ENCODE measurements around the gene CEP290.
"Not testable (repeated sequence)": the region's sequence is repeated elsewhere in the genome, so short reads cannot be mapped to it uniquely, and the experiment has no call there.

Gene CEP290

GRCh38 chr12:88144037-88144436, 2.1 kb upstream of the CEP290 start:
- no peak for DNase-seq

DNA sequence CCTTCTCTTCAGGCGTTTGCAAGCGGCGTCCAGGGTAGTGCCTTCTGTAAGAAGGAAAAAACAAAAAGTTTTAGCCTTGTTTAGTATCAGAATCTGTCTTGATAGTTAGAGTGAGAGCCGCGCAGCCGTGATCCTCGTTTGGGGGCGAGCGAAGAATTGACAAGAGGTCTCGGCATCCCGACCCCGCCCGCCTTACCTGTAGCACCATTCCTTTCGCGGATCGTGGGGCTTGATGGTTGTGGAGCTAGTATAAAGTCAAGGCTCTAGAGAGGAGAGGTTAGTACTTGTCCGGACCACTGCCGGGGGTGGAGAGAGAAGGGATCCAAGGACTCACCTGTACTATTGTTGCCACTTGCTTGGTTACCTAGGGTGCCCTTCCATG, 713 bp upstream of the CEP290 start:
- DNase-seq: peak; percentile 24

GRCh38 chr12:88141425-88141773, 489 bp downstream of the CEP290 start:
- DNase-seq: no peak

GRCh38 chr12:88139711-88140110, 2.2 kb downstream of the CEP290 start:
- DNase-seq: not testable (repeated sequence)

DNA sequence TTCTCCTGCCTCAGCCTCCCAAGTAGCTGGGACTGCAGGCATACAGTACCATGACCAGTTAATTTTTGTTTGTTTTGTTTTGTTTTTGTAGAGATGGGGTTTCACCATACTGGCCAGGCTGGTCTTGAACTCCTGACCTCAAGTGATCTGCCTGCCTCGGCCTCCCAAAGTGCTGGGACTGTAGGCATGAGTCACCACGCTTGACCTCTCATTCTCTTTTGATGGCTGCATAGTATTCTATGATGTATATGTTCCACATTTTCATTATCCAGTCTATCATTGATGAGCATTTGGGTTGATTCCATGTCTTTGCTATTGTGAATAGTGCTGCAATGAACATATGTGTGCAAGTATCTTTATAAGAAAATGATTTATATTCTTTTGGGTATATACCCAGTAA, 8.7 kb downstream of the CEP290 start:
- DNase-seq: not testable (repeated sequence)

GRCh38 chr12:88132392-88132791, 9.5 kb downstream of the CEP290 start:
- no peak for DNase-seq

- DNase-seq: no peak
These were observed 14.0 kb downstream of the CEP290 start for GRCh38 chr12:88127855-88128254.

DNA sequence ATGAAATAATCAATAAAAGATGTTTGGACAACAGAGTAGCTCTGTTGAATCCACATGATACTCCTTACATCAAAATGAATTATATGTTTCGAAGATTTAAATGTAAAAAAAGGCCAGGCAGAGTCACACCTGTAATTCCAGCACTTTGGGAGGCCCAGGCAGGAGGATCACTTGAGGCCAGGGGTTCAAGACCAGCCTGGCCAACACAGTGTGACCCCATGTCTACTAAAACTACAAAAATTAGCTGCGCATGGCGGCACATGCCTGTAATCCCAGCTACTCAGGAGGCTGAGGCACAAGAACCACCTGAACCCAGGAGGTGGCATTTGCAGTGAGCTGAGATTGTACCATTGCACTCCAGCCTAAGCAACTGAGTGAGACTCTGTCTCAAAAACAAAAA, 14.8 kb downstream of the CEP290 start:
- DNase-seq: no peak

GRCh38 chr12:88122666-88123065, 19.2 kb downstream of the CEP290 start:
- no peak for DNase-seq

DNA sequence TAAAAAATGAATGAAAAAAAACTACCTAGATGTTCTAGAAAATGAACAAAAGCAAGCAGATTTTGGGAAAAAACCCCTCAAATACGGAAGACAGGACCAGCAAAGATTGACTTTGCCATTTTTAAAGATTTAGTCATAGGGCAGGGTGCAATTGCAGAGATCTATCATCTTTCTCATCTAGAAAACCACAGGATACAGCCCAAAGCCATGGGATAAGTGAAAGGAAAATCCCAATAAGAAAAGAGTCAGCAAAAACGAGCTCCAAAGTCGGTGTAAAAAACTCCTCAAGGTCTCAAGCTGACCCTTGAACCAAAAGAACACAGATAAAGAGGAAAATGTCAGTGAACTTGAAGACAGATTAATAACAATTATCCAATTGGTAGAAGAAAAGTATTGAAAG, 28.0 kb downstream of the CEP290 start:
- no peak for DNase-seq

DNA sequence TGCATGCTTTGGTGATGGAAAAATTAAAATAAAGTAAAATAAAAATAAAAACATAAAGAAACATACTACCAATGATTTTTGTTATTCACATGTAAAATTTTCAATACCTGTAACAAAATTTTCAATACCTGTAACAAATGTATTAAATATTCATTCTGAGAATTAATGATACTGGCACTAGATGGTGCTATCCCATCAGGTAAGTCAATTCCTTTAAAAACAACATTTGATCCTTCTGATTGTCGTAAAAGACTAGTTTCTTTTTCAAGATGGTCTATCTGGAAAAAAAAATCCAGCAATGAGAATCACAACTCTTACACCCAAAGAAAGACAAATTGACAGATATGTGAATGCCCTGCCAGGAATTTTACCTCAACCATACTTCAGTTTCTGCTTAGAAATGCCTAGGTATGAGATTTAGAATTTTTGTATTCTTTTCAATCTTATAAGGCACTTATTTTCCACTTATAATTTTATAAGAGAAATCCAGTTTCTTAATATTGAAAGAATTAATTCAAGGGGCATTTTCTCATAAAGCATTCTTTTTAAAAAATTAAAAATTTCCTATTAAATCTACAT, 30.7 kb downstream of the CEP290 start:
- peak; percentile 31 for DNase-seq

DNA sequence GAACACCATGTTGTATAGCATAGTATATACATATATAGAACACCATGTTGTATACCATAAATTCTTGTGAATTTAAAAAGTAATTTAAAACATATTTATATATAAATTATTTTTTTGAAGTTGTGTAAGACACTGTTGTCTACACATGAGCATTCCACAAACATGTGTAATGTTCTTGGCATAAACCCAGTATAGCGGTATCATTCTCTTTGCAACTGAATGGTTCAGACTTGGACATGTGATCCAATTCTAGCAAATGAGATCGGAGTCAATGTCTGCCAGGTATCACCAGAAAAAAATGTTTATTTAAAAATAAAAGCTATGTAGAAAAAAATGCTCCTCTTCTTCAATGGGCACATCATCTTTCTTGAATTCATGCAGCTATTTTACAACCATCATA, 33.9 kb downstream of the CEP290 start:
- DNase-seq: no peak

GRCh38 chr12:88093573-88093972, 48.3 kb downstream of the CEP290 start:
- DNase-seq: no peak

DNA sequence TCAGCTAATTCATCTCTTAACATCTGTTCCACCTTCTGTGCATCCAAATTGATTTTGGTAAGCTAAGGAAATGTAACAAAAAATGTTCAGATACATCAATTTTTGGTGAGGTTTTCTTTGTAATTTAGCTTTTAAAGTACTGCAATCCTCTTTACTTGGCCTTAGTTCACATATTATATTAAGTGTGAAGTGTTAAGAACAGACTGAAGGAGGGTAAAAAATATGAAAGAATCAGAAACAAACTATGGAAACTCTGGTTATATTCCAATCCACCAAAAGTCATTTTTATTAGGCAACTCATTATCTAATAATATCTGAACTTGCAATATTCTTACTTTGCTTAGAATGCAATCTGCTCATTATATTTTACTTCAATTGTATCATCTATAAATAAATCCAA, 49.1 kb downstream of the CEP290 start:
- DNase-seq: no peak

DNA sequence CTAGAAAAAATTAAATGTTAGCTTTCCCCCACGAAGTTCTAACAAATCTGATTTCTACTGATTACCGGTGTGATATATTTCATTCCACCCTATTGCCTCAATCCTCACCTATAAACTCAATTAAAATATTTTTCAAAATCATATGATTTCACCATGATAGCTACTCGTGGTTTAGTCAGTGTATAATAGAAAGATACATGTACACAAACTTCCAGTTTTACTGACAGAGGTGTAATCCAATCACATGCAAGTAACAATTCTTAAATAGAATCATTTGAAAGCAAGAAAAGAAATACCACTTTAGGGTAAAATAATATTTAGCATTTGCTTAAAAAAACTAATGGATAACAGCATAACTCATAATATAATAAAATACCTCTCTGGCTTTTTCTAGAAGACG, 57.7 kb downstream of the CEP290 start:
- DNase-seq: no peak

DNA sequence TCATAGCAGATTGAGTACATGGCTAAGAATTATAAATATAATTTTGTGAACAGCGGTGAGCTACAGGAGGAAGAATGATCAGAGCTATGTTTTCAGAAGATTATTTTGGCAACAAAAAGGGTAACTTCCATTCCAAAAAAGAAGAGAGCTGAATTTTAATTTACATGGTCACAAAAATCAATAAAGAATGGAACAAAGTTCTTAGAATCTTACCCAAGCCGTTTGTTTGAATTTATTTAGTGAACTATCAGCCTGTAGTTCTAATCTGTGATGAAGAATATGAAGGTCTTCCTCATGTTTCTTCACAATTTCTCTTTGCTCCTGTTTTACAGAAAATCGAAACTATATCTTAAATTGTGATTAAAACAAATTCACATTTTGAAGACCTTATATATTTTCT, 58.3 kb downstream of the CEP290 start:
- no peak for DNase-seq

DNA sequence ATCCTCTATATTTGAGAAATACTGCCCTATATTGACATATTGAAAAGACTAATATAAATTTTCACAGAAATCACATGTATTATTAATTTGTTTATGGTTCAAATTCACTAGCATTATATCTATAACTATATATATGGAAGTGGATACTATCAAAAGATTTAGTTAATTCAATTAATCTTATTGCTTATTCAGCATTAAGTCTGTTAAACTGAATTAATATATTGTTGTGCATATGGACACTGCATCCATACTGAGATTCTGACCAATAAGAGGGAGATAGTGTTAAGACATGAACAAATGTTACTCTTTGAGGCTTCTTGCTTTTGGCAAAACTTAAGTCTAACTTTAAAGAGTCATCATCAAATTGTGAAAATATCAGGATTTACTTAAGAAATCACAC, 60.6 kb downstream of the CEP290 start:
- DNase-seq: no peak

DNA sequence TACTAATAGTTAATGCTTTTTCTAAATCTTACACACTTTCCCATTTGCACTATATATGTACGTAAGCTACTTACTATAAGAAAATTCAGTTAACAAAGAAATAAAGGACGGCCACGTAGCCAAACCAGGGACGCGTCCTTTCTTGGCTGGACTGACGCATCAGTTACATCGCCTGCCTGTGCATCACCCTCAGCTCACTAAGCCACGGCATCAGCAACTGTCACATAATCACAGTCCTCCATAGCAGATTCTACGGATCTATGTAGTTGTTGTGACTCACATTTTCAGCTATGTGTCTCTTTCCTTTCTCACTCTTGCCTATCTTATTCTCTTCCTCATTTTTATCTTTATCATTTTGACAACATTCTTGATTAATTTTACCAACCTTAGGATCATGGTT, 74.6 kb downstream of the CEP290 start:
- no peak for DNase-seq

- DNase-seq: no peak
These were observed 78.5 kb downstream of the CEP290 start for GRCh38 chr12:88063375-88063774.

- DNase-seq: no peak
These were observed 79.4 kb downstream of the CEP290 start for GRCh38 chr12:88062474-88062873.

GRCh38 chr12:88058719-88059077, 83.2 kb downstream of the CEP290 start:
- no peak for DNase-seq

GRCh38 chr12:88057994-88058718, 83.7 kb downstream of the CEP290 start:
- DNase-seq: no peak

GRCh38 chr12:88056571-88056970, 85.3 kb downstream of the CEP290 start:
- no peak for DNase-seq

DNA sequence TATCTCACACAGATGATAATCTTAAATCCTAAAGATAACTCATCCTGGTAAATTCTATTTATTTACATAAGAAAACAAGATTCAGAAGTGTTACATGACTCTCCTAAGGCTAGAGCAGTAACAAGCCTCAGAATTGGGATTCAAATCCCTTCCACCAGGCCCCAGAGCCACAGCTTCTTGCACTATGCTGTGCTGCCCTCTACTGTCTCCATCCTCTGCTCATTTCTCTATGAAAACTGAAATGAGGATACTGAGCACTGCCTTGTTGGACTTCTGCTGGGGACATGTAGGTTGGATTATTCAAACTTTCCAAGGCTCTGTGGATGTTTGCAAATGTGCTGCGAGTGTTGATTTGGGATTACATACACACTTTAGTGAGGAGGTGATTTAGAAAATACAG, 89.2 kb downstream of the CEP290 start:
- peak; percentile 10 for DNase-seq

DNA sequence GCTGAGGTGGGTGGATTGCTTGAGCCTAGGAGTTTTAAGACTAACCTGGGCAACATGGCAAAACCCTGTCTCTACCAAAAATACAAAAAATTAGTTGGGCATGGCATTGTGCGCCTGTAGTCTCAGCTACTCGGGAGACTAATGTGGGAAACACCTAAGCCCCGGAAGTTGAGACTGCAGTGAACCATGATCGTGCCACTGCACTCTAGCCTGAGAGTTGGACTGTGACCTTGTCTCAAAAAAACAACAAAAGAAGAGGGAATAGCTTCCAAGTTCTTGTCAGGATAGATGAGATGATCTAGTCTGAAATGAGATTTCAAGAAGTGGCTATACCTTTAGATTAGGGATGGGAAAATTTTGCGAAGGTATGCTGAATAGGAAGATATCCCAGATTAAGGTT, 97.9 kb downstream of the CEP290 start:
- DNase-seq: no peak
